GM21723 (cell line): ENCODE measurements around the gene C1QL4.

Source experiments
- ATAC-seq: cut with Tn5 transposase; IDR thresholded peaks from one replicate; pipeline ENCODE4 v1.9.1; 2021; ENCODE audit warnings: mild to moderate bottlenecking, moderate library complexity; ENCODE audit not compliant: unreplicated experiment

The C1QL4 gene

DNA sequence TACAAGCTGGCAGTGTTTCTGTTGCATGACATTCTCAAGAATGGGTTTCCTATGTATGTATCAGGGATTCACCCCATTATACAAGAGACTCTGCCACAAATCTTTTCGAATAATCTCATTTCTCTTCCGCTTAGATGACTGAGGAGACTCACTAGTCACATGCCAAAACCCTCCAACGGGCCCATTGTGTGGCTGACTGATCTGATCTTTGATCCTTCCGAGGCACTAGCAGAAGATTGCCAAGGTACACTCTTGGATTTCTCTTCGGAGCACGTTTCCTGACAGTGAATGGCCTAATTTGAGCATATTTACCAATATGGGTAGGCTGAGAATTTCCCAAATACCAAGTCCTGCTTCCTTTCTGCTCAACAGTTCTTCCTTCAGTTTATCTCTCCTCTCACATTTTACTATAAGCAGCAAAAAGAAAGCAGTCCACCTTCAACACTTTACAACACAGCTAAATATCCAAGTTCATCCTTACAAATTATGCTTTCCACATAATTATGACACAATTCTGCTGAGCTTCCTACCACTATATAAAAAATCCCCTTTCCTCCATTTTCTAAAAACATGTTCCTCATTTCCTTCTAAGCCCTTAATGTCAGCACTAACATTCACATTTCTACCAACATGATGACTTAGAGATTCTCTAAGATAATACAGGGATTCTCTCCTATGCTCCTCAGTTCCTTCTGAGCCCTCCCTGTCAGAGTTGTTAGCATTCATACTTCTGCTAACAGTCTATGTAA, 31.1 kb downstream of the C1QL4 start:
- no peak for ATAC-seq

DNA sequence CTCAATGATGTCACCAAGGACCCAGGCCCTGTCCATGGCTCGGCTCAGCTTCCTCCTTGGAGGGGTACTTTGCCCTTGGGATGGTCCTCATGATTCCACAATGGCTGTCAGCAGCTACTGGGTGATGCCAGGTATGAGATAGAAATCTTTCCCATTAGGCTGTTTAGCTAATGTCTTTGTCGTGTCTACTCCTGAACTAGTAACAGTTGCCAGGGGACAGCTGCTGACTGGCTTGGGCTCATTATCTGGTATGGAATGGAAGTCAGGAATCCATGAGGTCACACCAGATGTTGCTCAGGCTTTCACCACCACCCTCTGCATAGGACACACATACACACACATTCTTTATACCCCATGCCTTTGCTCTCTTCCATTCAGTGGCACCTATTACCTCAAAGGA, 32.8 kb downstream of the C1QL4 start:
- no peak for ATAC-seq

DNA sequence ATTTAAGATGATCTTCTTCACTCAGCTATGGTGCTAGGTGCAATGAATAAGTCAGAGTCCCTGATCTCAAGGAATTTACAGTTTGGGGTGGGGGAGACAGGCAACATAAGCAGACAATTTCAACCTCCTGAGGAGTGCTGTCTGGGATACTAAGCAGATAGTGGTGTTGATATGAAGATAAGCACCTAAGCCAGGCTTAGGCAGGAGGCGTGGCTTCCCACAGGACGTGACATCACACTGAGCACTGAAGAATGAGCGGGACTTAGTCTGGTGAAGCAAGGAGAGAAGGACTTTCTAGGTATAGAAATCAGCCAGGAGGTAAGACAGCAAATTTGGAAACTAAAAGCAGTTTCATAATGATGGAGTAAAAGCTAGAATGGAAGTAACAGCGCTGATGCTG, 35.2 kb downstream of the C1QL4 start:
- ATAC-seq: no peak

DNA sequence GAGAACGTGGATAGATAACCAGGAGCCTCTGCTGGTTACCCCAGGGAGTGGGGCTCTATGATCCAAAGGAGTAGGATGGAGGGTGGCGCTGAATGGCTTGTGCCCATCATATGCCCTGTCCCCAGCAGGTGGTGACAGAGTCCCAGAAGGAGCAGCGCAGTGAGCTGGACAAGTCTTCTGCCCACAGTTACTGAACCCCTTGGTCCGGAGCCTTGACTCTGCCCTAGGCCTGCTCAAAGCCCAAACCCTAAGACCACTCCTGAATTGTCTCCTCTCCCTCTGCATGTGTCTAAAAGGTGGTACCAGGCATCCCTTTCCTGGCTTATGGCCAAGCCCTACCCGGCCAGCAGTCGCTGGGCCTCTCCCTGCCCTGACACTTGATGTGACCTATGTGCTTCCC, 38.8 kb downstream of the C1QL4 start:
- no peak for ATAC-seq

GRCh38 chr12:49297695-49298060, 39.3 kb downstream of the C1QL4 start:
- ATAC-seq: no peak

DNA sequence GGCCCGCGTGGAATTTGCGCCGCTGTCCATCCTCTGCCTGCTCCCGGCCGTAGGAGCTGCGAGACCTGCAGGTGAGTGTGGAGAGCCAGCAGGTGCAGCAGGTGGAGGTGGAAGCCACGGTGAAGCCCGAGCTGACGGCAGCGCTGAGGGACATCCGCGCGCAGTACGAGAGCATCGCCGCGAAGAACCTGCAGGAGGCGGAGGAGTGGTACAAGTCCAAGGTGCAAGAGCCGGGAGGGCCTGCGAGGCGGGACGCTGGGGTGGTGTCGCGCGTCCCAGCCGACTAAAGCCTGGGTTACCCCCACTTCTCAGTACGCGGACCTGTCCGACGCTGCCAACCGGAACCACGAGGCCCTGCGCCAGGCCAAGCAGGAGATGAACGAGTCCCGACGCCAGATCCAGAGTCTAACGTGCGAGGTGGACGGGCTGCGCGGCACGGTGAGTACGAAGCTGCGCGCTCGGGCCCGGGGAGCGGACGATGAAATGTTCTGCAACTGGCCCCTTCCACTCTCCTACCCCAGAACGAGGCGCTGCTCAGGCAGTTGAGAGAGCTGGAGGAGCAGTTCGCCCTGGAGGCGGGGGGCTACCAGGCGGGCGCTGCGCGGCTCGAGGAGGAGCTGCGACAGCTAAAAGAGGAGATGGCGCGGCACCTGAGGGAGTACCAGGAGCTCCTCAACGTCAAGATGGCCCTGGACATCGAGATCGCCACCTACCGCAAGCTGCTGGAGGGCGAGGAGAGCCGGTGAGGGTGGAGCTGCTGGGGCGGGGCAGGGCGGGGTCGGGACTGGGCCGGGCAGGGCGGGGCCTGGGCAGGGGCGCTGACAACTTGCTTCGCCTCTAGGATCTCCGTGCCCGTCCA, 39.9 kb downstream of the C1QL4 start:
- ATAC-seq: no peak

DNA sequence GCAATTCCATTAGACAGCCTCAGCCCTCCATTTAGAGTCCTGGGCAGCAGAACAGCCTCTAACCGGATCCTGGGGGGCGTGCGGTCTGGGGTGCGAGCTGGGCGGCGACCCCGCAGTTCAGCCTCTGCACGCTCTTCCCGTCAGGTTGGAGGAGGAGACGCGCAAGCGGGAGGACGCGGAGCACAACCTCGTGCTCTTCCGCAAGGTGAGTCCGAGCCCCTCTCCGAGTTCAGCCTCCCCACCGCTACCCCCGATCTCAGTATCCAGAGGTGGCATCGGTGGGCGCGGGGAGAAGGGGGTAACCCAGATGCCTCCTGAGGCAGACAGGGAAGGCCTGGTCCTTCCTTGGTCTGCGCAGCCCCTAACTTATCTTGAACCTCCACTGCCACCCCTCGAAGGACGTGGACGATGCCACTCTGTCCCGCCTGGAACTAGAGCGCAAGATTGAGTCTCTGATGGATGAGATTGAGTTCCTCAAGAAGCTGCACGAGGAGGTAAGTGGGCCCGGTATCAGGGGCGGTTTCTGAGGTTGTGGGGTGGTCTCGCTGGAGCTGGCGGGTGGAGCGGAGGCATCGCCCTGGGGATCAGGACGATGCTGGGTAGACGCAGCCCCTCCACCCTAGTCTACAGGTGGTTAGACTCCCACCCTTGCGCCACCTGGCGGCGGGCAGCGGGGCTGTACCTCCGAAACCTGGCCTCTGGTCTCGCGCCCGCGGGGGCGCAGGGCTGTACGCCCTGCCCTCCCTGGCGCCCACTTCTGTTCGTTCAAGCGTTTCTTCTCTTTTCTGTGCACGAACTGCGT, 40.8 kb downstream of the C1QL4 start:
- no peak for ATAC-seq

- ATAC-seq: no peak
Observed at GRCh38 chr12:49295082-49295936, 41.7 kb downstream of the C1QL4 start, which contains the start of gene PRPH. Gene PRPH (plus strand): TSS chr12:49295147. CDS start chr12:49295201, 54 bp downstream.

DNA sequence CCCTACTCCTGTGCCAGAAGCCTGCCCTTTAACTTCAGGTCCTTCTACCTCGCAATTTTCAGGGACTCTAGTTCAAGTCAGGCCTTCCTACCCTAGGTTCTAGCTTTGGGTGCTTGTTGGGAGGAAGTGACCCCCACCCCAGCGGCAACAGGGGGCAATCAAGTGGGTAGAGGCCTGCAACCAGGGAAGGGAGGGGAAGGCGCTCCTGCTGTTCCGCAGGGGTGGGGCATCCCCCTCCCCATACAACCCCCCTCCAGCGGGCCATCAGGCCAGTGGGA, 42.2 kb downstream of the C1QL4 start:
- ATAC-seq: no peak

GRCh38 chr12:49294086-49294803, 42.7 kb downstream of the C1QL4 start:
- no peak for ATAC-seq

DNA sequence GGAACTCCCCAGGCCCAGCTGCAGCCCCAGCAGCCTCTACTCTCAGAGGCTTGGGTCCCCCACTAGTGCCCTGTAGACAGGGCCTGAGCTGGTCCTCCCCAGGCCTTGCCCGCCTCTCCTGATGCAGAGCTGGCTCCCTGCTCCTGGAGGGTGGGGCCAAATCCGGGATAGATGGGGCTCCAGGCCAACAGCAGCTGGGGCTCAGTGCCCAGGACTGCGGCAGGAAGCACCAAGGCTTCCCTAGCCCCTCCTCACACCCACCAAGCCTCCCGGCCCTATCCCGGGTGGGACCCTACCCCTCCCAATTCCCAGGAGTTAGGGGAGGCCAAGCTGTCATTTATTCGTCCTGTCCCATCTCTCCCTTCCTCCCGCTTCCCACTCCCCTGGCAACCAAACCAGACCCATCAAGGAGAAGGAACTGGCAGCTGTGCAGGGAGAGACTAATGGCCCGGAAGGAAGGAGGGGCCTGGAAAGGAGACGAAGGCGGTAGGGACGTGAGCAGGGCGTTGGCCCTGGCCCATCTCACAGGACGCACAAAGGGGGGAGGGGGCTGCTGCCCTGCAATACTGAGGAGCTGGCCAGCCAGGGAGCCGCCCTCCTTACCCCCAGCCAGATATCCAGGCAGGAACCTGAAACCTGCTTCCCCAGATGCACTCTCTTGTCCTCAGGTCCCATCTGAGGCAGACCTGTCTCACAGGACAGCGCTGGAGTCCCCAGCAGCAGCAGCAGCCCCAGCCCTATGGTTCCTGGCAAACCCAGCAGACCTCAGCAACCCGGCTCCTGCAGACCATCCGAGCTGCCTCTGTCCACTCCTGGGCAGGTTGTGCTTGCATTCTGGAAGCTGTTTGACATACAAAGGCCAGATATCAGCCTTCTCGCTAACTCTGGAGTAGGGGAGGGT, 43.7 kb downstream of the C1QL4 start:
- no peak for ATAC-seq

GRCh38 chr12:49292729-49293055, 44.3 kb downstream of the C1QL4 start:
- ATAC-seq: no peak

- no peak for ATAC-seq
Observed at GRCh38 chr12:49288922-49289555, 47.9 kb downstream of the C1QL4 start.

DNA sequence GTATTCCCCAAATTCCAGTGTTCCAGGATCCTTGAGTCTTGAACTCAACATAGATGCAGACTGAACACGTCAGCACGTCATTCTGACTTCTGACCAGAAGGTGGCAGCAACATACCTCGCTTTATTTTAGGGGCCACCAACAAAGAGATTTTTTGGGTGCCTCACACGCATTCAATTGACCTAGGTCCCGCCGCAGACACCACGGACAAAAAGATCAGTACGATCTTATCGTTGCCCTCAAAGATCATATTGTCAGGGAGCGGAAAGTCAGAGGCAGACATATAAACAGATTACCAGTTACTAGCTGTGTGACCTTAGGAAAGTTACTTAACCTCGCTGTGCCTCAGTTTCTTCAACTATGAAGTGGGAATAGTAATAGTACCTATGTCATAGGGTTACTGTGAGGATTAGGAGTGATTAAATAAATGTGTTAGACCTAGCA, 48.6 kb downstream of the C1QL4 start:
- no peak for ATAC-seq

DNA sequence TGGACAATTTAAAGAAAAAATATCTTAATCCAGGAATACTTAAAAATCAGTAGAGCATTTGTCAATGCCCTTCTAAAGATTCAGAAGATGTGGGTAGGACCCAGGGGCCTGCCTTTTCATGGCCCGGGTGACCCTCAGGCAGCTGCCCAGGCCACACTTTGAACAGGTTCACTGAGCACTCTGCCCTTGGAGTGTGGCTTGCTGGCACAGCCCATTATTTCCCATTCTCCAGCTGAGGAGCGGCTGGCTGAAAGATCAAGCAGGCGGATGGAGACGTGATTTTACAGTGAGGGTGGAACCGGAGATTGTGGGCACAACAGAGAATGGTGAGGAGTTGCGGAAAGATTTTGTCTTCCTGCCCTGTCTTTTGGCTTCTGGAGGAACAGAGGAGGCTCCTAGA, 49.1 kb downstream of the C1QL4 start:
- ATAC-seq: no peak

DNA sequence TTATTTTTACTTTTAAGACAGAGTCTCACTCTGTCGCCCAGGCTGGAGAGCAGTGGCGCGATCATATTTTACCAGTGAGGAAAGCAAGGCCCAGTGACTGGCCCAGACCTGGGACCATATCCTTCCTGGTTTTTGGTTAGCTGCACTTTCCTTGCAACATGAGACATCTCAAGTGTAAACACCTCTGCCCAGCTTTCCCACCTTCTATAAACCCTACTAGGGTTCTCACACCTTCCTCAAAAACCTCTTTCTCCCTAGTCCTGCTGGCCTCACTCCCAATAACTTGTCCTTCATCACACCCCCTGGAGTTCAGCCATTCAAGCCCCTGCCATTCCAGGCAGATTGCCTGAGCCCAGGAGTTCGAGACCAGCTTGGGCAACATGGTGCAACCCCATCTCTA, 52.3 kb downstream of the C1QL4 start:
- ATAC-seq: no peak

DNA sequence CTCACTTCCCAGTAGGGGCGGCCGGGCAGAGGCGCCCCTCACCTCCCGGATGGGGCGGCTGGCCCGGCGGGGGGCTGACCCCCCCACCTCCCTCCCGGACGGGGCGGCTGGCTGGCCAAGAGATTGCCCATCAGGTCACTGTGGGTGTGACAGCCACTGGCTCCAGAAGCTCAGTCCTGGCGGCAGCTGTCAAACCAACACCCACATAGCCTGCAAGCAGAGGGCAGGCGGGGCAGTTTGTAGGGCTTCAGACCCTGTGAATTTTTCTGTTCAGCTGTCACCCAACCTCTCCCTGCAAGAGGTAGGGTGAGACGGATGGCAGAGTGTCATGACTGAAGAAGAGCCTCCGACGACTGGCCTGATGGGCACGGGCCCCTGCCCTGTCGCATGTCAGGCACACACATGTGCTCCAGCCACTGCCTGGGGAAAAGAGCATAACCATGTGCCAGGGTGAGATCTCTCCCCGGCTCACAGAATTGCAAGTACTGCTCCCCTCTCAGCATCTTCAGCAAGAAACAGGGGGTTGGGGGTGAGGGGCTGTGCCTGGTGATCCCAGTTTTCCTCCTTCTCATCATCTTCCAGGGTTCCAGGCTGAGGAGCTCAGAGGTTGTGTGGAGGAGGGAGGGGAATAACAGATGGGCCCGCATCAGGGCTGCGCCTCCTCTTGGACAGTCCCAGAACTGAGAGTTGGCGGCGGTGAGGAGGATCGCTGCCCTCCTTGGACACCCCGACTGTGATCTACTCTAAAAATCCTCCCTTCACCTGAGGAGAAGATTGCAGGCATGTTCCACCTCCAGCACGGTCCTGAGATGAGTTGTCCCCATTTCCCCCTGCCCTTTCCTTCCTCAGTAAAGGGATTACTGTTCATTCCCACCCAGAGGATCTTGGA, 53.2 kb downstream of the C1QL4 start:
- no peak for ATAC-seq
